Breast epithelium (tissue), 3 donors: Measurements from ENCODE around the gene ADORA3.

ENCODE experiments used
- POLR2A ChIP-seq: fragments of 450-650 bp; IDR thresholded peaks from one replicate; pipeline ENCODE4 v1.6.1; 2016; ENCODE audit warnings: antibody characterized with exemption, mild to moderate bottlenecking, moderate library complexity
- POLR2AphosphoS5 ChIP-seq, 3 donors: sonication (generic); formaldehyde crosslinking; IDR thresholded peaks; one replicate each; pipeline ENCODE4 v1.6.1; 2017; ENCODE audit warnings: antibody characterized with exemption in 3 of 3
- TF ChIP-seq, protein P1 (sequence below), 3 donors: fragments of 450-650 bp; IDR thresholded peaks; one replicate each; pipeline ENCODE4 v1.5.1; 2016 to 2017; ENCODE audit warnings: antibody characterized with exemption in 3 of 3, mild to moderate bottlenecking in 3 of 3, moderate library complexity in 3 of 3

DNA sequence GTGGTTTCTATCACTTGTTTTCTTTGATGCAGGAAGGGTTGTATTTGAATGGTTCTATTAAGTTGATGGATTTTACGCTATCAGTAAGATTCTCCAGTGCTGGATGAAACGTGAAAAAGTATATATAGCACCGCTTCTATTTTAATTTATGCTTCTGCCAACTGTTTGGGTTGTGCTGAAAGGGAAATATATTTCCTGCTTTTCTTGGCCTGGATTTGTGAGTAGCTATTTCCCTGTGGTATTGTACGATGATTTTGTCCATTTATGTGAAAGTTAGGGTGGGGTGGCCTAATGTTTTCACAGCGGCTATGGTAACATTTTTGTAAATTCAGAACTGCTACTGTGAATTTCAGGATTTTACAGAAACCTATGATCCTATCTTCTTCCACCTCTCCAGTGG, 29.3 kb downstream of the ADORA3 start:
- no peak for TF ChIP-seq POLR2A
- TF ChIP-seq, protein P1, sequence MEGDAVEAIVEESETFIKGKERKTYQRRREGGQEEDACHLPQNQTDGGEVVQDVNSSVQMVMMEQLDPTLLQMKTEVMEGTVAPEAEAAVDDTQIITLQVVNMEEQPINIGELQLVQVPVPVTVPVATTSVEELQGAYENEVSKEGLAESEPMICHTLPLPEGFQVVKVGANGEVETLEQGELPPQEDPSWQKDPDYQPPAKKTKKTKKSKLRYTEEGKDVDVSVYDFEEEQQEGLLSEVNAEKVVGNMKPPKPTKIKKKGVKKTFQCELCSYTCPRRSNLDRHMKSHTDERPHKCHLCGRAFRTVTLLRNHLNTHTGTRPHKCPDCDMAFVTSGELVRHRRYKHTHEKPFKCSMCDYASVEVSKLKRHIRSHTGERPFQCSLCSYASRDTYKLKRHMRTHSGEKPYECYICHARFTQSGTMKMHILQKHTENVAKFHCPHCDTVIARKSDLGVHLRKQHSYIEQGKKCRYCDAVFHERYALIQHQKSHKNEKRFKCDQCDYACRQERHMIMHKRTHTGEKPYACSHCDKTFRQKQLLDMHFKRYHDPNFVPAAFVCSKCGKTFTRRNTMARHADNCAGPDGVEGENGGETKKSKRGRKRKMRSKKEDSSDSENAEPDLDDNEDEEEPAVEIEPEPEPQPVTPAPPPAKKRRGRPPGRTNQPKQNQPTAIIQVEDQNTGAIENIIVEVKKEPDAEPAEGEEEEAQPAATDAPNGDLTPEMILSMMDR (IDR thresholded peaks at IDR 0.05): no peak
- no peak for TF ChIP-seq POLR2AphosphoS5 (IDR thresholded peaks at IDR 0.05)
